ENCODE data around the gene CLDN18.

GRCh38 chr3:138062626-138063025 lies 52.7 kb downstream of the CLDN18 start:
- no peak for TF ChIP-seq POLR2A (IDR thresholded peaks at IDR 0.05)
- no peak for TF ChIP-seq CTCF (IDR thresholded peaks at IDR 0.05)
- TF ChIP-seq POLR2AphosphoS5 (IDR thresholded peaks at IDR 0.05), result no peak
- no peak for TF ChIP-seq EP300 (IDR thresholded peaks at IDR 0.05)

Data from sigmoid colon (tissue), 4 donors.